ENCODE data around the gene RAB30. TPM values are rescaled to one million over a fixed set of nuclear protein-coding genes. Genes with fewer than 3 reads are reported as not detected.

RAB30 gene
- total RNA-seq, 1 donor from 2014 or later = 7.2 TPM

DNA sequence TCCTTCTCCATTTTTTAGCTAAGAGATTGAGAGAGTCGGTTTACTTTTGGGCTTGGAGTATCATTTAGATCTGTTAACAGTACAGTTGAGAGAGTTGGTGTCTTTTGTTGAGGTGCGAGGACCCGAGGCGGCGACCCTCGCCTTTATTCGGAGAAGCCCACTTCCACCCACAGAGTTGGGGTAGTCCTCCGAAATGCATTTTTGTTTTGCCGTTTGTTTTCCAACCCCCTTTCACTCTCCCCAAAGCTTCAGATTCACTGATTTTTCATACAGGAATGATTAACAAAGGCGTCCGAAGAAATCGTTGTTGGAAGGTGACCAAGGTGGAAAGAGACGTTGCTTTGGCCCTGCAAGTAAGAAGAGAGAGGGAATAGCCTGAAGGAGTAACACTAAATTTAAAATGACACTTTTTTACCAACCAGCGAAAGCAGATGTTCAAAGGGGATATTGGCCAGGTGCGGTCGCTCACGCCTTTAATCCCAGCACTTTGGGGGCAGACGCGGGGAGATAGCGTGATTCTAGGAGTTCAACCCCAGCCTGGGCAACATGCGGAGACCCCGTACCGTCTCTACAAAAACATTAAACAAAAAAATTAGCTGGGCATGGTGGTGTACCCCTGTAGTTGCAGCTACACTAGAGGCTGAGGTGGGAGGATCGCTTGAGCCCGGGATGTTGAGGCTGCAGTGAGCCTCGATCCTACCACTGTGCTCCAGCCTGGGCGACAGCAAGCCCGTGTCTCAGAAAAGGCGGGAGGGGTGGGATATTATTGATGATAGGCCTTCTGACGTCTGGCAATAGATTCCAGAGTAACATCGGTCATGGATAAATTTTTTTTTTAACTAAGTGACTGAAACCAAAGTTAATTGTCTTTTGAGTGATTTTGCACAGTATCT lies 899 bp upstream of the RAB30 start:
- intact Hi-C loops (cut with micrococcal nuclease) = loop anchor here (1.0 to 5.0 kb wide), 3 partner anchors 45 to 1200 kb away; partner anchors contain the start of gene CCDC90B

DNA sequence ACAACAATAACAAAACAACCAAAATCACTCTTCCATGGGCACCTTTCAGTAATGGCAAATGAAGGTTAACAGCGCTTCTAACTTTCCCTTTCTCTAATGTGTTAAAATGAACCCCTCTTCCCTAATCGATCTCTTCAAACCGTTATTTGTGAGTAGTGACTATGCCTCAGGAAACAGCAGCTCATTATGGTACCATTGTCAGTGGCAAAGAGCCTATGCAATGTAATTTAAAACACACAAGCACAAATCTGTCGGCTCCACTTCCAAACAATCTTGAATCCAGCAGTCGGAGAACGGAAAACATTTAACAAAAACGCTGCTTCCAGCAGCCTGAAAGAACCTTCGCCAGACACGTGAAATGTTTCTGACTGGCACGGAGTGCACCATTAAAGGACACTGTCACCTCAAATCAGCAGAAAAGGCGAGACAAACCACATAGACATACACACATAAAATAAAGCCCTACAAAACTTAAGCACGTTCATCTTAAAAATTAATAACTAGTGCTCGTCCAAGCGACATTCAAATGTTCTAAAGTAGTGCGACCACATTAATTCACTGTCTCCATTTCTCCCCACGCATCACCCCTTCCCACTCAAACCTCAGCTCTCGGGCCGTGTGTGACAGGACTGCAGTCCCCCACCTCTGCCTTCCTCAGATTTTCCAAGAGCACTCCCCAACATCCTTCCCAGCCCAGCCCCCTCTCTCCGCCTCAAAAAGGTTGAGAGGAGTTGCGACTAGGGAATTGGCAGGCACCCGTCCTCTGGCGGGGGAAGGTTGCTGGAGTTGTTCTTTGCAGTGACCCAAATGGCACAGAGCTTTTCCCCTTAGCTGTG lies 748 bp downstream of the RAB30 start:
- intact Hi-C loops (cut with micrococcal nuclease) = loop anchor here (1.0 to 5.0 kb wide), 14 partner anchors 8 to 1199 kb away; partner anchors contain the start of genes ANKRD42 and DDIAS

DNA sequence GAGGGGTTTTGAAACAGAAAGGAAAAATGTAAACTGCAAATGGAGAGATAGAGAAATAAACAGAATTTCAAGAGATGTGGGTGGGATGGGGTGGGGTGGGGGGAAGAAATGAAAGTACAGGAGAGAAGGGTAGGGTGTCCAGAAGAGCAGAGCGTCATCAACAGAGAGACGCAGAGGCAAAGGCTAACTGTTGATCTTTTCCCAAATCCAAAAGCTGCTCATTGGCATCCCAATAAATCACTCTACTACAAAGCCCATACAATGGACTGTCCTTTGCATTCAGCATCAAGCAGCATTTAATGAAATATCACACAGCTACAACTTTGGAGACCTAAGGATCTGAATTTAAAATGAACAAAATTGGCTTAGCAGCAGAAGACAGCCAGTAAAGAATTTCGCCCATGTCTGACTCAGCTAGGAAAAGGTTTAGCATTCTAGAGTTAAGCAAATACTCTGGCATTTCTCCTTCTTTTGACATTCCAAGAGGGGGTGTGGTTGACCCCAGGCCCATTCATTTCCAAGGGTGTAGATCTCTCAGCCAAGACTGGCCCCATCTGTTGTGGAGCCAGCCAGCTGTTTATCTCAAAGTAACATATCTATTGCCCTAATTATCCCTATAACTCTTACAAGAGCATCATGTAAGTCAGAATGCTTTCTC lies 1.5 kb downstream of the RAB30 start:
- intact Hi-C loops (cut with micrococcal nuclease) = loop anchor here (2.0 to 5.0 kb wide), 3 partner anchors 45 to 1198 kb away; no protein-coding TSS in a partner anchor

DNA sequence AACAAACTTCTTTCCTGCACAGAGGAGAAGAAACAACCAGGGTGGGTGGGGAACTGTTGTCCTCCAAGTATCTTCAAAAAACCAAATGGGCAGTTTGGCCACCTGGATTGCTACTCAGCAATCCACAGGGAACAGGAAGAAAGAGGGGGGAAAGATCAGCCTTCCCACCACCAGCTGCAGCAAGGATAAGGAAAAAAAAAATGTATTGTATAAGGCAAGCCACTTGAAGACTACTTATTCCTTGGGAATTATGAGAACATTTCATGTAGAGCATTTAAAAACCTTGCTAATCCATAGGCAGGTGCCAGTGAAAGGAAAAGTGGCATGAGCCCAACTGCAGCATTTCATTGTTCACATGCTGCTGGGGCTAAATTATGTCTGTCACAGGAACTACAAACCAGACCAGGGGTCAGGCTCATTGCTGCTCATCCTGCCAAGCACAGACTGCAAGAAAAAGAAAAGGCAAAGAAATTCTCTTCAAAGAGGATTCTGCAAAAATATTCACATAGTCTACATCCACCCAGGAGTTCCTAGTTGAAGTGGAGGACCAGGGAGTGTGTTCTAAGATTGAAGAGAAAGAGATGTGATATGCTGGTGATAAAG lies 2.2 kb downstream of the RAB30 start:
- intact Hi-C loops (cut with micrococcal nuclease) = loop anchor here (2.0 to 5.0 kb wide), 3 partner anchors 45 to 1197 kb away; no protein-coding TSS in a partner anchor

DNA sequence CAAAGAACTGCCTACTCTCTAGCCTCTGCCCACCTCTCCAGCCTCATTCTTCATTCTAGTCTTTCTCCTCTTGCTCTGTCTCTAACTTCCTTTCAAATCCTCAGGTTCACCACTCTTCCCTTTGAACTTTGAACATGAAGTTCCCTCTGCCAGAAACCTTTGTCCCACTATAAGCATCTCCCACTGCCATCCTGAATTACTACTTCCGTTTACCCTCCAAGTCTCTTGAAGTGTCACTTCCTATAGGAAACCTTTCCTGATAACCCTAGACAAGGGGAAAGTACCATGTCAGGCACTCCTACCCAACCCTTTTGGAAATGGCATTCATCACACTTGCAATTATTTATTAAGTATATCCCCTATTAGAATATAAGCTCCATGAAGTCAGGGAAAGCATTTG lies 3.1 kb downstream of the RAB30 start:
- intact Hi-C loops (cut with micrococcal nuclease) = no loop called here

GRCh38 chr11:83064011-83064410 lies 7.7 kb downstream of the RAB30 start:
- intact Hi-C loops (cut with micrococcal nuclease) = no loop called here

GRCh38 chr11:83063073-83063754 lies 8.5 kb downstream of the RAB30 start:
- intact Hi-C loops (cut with micrococcal nuclease) = loop anchor here (1.0 to 2.0 kb wide), 6 partner anchors 8 to 136 kb away; partner anchors contain the start of genes PCF11 and RAB30

- intact Hi-C loops (cut with micrococcal nuclease) = loop anchor here (2.0 kb wide), 5 partner anchors 37 to 135 kb away; partner anchors contain the start of gene PCF11
Measured at GRCh38 chr11:83061883-83062282, 9.8 kb downstream of the RAB30 start.

DNA sequence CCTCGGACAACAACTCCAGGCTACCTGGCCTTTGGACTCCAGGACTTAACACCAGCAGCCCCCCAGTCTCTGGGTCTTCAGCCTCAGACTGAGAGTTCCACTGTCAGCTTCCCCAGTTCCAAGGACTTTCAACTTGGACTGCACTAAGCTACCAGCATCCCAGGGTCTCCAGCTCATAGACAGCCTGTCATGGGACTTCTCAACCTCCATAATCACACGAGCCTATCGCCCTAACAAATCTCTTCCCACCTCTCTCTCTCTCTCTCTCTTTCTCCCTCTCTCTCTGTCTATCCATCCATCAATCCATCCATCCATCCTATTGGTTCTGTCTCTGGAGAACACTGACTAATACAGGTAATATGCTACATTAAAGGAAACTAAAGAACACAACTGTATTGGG lies 10.7 kb downstream of the RAB30 start:
- intact Hi-C loops (cut with micrococcal nuclease) = no loop called here

- intact Hi-C loops (cut with micrococcal nuclease) = no loop called here
Measured at GRCh38 chr11:83057721-83058120, 14.0 kb downstream of the RAB30 start.

DNA sequence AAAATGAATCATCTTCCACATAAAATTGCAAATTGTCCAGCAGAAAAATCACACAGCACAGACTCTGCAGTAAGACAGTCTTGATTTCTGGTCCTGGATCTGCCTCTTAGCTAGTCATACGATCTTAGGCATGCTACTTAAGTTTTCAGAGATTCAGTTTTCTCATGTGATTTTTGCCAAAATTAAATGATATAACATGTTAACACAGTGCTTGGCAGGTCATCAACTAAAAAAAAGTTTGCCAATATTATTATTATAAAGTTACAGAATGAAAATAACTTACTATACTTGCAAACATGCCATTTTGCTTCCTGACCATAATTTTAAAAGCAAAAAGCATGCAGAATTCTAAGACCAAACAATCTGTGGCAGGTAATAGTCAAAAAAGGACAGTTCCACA lies 15.1 kb downstream of the RAB30 start:
- intact Hi-C loops (cut with micrococcal nuclease) = no loop called here

- intact Hi-C loops (cut with micrococcal nuclease) = no loop called here
Measured at GRCh38 chr11:83056204-83056603, 15.5 kb downstream of the RAB30 start.

DNA sequence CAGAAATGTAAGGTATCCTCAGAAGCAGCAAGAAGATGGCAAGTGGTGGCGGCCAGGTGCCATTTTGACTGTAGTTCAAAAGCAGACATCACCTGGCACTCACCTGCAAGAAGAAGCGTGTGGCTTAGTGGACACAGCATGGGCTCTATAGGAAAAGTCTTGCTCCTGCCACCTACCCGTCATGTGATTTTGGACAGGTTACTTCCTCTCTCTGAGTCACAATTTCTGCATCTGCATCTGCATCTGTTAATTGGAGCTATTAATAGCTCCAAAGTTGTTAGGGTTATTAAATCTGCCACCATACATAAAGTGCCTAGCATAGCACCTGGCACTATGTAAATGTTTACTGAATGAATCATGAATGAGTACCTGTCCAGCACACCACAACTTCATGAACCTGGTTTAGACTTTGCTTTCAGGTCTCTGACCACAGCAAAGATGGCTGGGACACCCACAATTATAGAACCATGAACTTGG lies 16.8 kb downstream of the RAB30 start:
- intact Hi-C loops (cut with micrococcal nuclease) = loop anchor here (2.0 kb wide), 1 partner anchor 48 kb away; no protein-coding TSS in a partner anchor

- intact Hi-C loops (cut with micrococcal nuclease) = loop anchor here (2.0 kb wide), 1 partner anchor 47 kb away; no protein-coding TSS in a partner anchor
Measured at GRCh38 chr11:83054001-83054400, 17.7 kb downstream of the RAB30 start.

DNA sequence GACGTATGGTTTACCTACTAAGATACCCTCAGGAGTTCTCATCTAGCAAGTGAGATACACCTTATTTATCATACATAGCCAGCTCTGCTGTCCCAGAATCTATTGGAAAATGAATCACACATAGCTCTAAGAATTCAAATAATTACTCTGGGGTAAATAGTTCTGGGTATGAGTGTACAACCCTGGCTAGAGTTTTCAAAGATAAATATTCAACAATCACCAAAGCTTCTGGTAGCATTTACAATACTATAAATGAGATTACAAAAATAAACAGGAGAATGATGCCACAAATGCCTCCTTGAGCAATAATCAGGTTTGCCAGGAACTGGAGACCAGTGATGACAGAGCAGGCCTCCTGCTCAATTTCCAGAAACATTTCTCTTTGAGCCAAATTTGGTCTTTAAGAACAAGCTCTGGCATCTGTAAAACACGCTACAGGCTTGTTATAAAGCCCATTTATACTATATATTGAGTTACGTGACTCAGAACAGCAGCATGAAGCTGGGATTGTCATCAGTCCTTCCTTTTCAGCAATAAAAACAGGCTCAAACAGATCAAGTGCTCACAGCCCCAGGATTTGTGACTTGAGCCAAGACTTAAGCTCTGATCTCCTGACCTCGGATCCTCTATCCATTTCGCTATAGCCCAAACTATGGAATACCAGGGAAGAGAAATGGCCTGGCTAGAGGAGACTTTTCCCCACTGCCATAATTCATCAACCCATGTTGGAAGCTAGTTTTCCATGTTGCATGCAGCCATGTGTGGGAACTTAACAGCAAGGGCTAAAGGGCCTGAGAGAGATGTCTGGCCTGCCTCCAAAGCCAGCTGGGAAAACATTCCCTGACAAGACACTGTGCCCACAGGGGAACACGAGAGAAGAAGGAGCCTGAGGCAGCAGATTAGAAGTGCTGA lies 19.7 kb downstream of the RAB30 start:
- intact Hi-C loops (cut with micrococcal nuclease) = no loop called here

DNA sequence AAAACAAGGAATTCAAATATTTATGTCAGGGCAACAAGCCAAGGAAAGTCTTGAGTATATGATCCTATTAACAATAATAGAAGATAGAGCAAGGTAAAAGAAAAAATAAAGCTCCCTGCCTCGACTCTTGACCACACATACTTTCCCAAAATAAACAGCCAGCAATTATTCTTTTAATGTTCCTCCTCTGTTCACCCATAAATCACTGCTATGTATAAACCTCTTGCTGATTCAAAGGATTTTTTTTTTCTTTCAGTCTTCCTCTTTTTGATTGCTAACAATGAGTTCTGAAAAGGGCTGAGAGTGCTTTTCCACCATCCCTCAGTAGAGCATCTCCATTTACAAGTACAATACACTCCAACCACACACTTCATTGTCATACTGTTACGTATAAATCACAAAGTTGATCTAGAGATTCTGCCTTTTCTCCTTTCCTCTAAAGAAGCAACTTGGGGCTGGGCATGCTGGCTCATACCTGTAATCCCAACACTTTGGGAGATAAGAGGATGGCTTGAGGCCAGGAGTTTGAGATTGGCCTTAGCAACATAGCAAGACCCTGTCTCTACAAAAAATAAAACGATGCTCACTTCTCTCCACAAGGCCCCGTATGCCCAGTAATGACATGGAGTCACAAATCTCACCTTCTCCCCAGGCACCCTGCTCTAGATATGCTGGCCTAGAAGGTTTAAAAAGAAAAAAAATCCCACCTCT lies 24.0 kb downstream of the RAB30 start:
- intact Hi-C loops (cut with micrococcal nuclease) = no loop called here

DNA sequence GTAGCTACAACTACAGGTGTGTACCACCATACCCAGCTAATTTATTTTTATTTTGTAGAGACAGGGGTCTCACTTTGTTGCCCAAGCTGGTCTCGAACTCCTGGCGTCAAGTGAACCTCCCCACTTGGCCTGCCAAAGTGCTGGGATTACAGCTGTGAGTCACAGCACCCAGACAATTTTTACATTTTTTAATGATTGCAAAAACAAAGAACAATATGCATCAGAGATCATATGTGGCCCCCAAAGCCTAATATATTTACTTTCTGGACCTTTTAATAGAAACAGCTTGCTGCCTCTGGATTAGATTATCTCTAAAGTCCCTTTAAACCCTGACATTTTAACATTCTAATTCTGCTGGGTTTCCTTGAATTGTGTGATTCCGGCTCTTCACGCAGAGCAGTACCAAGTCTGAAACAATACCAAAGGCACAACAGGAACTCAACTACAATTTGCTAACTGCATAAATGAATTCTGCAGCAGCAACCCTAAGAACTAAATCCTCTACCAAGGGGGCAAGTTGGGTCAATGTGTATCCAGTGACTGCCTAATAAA lies 25.0 kb downstream of the RAB30 start:
- intact Hi-C loops (cut with micrococcal nuclease) = no loop called here
